Testis (tissue), 2 donors: ENCODE measurements around the gene DOCK6.

ENCODE experiments used
- CTCF ChIP-seq, 3 experiments: fragments of 450-650 bp in 2 of 3; fragments of 200-600 bp in 1 of 3; sonication (generic) in 1 of 3; IDR thresholded peaks; one replicate each; pipeline ENCODE4 v1.5.1; 2016 to 2019; ENCODE audit warnings: antibody characterized with exemption in 3 of 3, mild to moderate bottlenecking in 2 of 3, moderate library complexity in 1 of 3
- POLR2A ChIP-seq: fragments of 450-650 bp; IDR thresholded peaks from one replicate; pipeline ENCODE4 v1.6.1; 2017; ENCODE audit warnings: antibody characterized with exemption, mild to moderate bottlenecking, moderate library complexity

- TF ChIP-seq CTCF (IDR thresholded peaks at IDR 0.05) (no peak), POLR2A (no peak)
Observed at GRCh38 chr19:11230621-11231386, 31.5 kb downstream of the DOCK6 start.
